PC-3 (cell line): ENCODE data around the gene STXBP4.

Source experiments
- EZH2 ChIP-seq: fragments of 300-600 bp; sonication (generic); IDR thresholded peaks from one replicate; pipeline ENCODE4 v1.6.1; 2017; ENCODE audit warnings: antibody characterized with exemption, mild to moderate bottlenecking, low read length; ENCODE audit not compliant: unreplicated experiment
- TF ChIP-seq, protein P1 (sequence below): fragments of 300-600 bp; sonication (generic); conservative IDR thresholded peaks from 2 replicates; pipeline ENCODE4 v1.5.1; 2017; ENCODE audit warnings: antibody characterized with exemption, low read depth, mild to moderate bottlenecking, low read length

DNA sequence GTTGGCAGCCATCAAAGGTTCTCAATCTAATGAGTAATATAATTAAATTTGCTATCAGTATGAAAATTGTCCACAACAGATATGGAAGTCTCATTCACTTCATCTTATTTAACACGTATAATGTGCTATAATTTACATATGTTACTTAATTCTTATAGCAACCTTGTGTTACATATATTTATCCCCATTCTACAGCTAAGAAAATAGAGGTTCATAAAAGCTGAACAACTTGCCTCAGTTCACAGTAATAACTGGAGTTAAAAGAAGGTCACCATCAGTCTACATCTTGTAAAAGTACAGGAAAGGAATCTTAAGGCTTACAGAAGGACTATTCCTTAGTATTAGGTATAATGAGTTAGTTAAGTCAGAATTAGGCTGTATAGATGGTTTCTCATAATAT, 27.9 kb downstream of the STXBP4 start:
- TF ChIP-seq EZH2, result no peak
- TF ChIP-seq, protein P1, sequence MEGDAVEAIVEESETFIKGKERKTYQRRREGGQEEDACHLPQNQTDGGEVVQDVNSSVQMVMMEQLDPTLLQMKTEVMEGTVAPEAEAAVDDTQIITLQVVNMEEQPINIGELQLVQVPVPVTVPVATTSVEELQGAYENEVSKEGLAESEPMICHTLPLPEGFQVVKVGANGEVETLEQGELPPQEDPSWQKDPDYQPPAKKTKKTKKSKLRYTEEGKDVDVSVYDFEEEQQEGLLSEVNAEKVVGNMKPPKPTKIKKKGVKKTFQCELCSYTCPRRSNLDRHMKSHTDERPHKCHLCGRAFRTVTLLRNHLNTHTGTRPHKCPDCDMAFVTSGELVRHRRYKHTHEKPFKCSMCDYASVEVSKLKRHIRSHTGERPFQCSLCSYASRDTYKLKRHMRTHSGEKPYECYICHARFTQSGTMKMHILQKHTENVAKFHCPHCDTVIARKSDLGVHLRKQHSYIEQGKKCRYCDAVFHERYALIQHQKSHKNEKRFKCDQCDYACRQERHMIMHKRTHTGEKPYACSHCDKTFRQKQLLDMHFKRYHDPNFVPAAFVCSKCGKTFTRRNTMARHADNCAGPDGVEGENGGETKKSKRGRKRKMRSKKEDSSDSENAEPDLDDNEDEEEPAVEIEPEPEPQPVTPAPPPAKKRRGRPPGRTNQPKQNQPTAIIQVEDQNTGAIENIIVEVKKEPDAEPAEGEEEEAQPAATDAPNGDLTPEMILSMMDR, result no peak
